ENCODE data around the gene DCTN1.

DCTN1 gene

DNA sequence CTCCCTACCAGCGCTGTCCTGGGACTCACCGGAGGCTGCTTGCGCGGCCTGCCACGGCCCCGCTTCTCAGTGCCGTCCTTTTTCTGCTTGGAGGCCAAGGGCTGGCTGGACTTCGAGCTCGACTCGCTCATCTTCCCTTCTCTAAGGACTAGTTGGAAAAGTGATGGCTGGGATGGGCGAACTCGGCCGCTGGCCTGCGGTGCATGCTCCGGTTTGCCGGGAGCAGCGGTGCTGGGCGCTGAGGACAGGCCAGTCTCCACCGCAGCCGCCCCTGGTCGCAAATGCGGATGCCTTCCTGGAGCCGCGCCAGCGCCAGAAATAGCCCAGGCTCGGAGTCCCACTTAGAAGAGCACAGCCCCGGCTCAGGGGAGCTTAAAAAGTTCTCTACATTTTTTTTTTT is 38.2 kb upstream of the DCTN1 start:
- intact Hi-C loops (cut with micrococcal nuclease) = no loop called here
- Mint-ChIP-seq H3K4me1 (ENCODE audit: low read depth) (peaks cover 68% of the 10 kb centered on the region), H3K36me3 (ENCODE audit: low read depth) (peaks cover 11% of the 10 kb centered on the region), H3K9me3 (no peaks in the 10 kb centered on the region), H3K4me3 (no peak overlapping the region), H3K27ac (peak overlapping the region; percentile 48), H3K27me3 (peaks cover 29% of the 10 kb centered on the region)

DNA sequence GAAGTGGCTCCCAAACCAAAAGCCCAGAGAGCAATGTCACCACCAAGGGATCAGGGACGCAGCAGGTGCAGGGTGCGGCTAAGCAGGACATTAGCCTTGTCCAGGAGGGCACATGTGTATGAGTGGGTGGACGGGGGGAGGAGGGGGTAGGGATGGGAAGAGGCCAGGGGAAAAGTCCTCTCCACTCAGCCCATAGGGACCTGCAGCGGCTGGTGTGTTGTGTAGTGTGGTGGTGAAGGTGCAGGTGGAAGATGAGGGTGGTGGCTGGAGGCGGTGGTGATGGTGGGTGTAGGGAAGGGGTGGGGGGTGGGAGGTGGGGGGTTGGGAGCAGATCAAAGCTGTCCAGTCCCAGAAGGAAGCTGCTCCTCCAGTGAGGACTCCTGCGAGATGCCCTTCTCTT is 37.7 kb upstream of the DCTN1 start:
- Mint-ChIP-seq H3K27ac (peak overlapping the region; percentile 48), H3K27me3 (peaks cover 28% of the 10 kb centered on the region), H3K4me1 (ENCODE audit: low read depth) (peaks cover 71% of the 10 kb centered on the region), H3K36me3 (ENCODE audit: low read depth) (peaks cover 11% of the 10 kb centered on the region), H3K4me3 (no peak overlapping the region), H3K9me3 (no peaks in the 10 kb centered on the region)
- intact Hi-C loops (cut with micrococcal nuclease) = no loop called here

DNA sequence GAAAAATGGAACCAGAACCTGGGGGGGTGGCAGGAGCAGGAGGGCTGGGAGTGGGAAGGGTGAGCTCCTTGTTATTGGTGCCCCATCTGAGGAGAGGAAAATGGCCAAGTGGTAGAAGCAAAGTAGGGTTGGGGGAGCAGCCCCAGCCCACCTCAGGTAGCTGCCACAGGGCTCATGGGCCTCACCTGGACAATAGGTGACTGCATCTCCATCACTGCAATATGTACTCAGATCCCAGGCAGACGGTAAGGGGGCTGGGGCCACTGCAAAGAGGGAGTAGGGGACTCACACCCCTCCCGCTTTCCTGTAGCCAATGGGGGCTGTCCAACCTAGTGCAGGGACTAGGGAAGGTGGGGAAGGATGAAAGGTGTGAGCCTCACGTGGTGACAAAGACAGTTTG is 37.1 kb upstream of the DCTN1 start:
- H3K4me1 Mint-ChIP-seq (ENCODE audit: low read depth) = peaks cover 70% of the 10 kb centered on the region
- peak overlapping the region; percentile 48 for H3K27ac Mint-ChIP-seq
- H3K27me3 Mint-ChIP-seq = peaks cover 24% of the 10 kb centered on the region
- intact Hi-C loops (cut with micrococcal nuclease) = no loop called here
- H3K36me3 Mint-ChIP-seq (ENCODE audit: low read depth) = peaks cover 11% of the 10 kb centered on the region
- no peaks in the 10 kb centered on the region for H3K9me3 Mint-ChIP-seq
- H3K4me3 Mint-ChIP-seq = no peak overlapping the region

DNA sequence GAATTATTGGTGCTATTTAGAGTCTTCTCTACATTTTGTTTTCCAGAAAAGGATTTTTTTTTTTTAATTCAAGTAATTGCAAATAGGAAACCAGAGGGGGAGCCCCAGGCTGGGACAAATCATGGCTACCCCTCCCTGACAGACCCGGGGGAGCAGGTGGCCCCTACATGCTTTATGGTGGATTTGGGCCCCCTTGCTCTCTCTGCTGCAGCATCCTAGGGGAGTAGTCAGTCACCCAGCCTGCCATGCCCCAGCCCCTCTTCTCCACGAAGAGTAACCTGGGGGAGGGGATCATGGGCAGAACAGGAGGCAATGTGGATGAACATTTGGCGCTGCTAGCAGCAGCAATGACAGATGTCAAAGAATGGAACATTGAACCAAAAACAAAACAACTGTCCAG is 36.7 kb upstream of the DCTN1 start:
- Mint-ChIP-seq H3K36me3 (ENCODE audit: low read depth) (peaks cover 7% of the 10 kb centered on the region), H3K9me3 (no peaks in the 10 kb centered on the region), H3K4me3 (no peak overlapping the region), H3K27me3 (peaks cover 22% of the 10 kb centered on the region), H3K27ac (no peak overlapping the region), H3K4me1 (ENCODE audit: low read depth) (peaks cover 66% of the 10 kb centered on the region)
- intact Hi-C loops (cut with micrococcal nuclease) = no loop called here

DNA sequence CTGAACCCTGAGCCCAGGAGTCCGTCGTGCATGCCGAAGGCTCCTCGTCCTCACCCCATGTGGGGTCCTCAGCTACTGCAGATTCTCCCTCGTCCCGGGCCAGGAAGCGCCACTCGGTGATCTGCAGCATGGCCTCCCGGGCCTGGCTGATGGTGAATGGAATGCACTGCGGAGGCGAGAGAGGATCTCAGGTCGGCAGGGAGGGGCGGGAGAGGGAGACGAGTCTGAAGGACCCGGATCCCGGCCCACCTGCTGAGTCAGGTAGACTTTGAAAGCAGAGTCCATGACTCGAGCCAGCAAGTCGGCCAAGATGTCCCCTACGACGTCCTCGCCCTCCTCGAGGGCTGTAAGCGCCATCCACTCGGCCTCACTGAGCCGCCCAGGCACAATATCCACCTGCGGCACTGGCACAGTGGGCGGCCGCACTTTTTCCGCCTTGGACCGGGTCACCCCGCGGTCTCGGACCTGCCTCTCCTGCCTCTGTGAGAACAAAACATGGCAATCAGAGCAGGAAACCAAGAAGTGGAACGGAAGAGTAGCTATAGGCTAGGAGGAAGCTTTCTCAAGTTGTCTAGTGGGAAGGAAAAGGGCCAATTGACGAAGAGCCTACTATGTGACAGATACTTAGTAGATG is 35.8 kb upstream of the DCTN1 start:
- H3K27ac Mint-ChIP-seq = peak overlapping the region; percentile 36
- H3K4me1 Mint-ChIP-seq (ENCODE audit: low read depth) = peaks cover 60% of the 10 kb centered on the region
- peaks cover 23% of the 10 kb centered on the region for H3K27me3 Mint-ChIP-seq
- no peaks in the 10 kb centered on the region for H3K36me3 Mint-ChIP-seq (ENCODE audit: low read depth)
- intact Hi-C loops (cut with micrococcal nuclease) = no loop called here
- H3K9me3 Mint-ChIP-seq = no peaks in the 10 kb centered on the region
- peak overlapping the region; percentile 70 for H3K4me3 Mint-ChIP-seq

DNA sequence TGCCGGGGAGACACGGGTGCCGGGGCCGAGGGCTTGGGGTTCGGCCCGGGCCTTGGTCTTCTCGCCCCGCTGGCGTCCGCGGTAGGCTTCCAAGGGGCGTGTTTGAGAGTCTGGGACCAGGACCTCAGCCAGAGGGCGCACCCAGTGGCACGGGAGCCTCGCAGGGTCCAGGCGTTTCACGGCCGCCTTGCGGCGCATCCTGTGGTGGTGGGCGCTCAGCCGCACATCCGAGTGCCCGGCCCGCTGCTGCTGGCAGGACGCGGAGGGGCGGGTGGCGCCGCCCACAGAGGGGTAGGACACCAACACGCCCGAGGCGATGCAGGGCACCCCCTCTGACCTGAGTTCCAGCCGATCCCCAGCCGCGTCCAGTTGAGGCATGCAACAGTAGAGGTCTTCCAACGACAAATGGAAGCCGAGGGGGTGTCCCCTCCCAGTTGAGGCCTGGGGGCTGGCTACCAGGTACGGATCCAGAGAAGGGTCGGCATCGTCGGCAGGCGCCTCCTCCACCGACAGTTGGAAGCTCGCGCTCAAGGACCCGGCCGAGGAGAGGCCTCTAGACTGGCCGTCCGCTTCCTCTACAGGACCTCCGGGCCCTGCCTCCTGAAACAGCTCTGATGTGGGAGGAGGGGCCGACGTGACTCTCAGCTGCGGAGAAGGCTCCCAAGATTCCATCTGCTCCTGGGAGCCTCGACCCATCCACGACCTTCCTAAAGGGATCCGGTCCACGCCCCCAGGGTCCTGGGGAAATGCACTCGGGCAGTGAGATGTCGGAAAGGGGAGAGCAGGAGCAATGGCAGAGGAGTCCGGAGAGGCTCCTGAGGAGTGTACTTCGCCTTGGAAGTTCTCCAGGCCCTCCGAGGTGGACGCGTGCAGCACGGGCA is 35.0 kb upstream of the DCTN1 start:
- Mint-ChIP-seq H3K36me3 (ENCODE audit: low read depth) (no peaks in the 10 kb centered on the region), H3K9me3 (no peaks in the 10 kb centered on the region), H3K4me3 (peak overlapping the region; percentile 70), H3K27ac (peak overlapping the region; percentile 71), H3K4me1 (ENCODE audit: low read depth) (peaks cover 53% of the 10 kb centered on the region), H3K27me3 (peaks cover 25% of the 10 kb centered on the region)
- intact Hi-C loops (cut with micrococcal nuclease) = no loop called here

DNA sequence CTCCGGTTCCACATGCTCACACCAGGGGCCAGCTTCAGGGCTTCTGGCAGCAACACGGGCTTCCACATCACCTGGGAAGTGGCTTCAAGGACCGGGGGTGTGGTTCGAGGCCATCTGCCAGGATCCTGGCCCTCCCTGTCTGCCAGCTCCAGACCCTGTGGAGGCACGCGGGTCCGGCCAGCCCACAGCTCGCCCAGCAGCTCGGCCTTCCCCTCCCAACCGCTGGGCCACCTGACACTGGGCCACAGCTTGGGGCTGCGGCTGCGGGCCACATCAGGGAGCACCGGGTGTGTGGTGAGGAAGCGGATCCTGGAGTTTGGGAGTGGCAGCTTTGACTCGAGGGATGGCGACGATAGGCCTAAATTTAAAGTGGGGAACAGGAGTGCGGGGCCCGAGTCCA is 34.3 kb upstream of the DCTN1 start:
- no peaks in the 10 kb centered on the region for H3K9me3 Mint-ChIP-seq
- H3K4me1 Mint-ChIP-seq (ENCODE audit: low read depth) = peaks cover 48% of the 10 kb centered on the region
- peak overlapping the region; percentile 70 for H3K4me3 Mint-ChIP-seq
- H3K27me3 Mint-ChIP-seq = peaks cover 25% of the 10 kb centered on the region
- H3K27ac Mint-ChIP-seq = peak overlapping the region; percentile 71
- no peaks in the 10 kb centered on the region for H3K36me3 Mint-ChIP-seq (ENCODE audit: low read depth)
- intact Hi-C loops (cut with micrococcal nuclease) = no loop called here

DNA sequence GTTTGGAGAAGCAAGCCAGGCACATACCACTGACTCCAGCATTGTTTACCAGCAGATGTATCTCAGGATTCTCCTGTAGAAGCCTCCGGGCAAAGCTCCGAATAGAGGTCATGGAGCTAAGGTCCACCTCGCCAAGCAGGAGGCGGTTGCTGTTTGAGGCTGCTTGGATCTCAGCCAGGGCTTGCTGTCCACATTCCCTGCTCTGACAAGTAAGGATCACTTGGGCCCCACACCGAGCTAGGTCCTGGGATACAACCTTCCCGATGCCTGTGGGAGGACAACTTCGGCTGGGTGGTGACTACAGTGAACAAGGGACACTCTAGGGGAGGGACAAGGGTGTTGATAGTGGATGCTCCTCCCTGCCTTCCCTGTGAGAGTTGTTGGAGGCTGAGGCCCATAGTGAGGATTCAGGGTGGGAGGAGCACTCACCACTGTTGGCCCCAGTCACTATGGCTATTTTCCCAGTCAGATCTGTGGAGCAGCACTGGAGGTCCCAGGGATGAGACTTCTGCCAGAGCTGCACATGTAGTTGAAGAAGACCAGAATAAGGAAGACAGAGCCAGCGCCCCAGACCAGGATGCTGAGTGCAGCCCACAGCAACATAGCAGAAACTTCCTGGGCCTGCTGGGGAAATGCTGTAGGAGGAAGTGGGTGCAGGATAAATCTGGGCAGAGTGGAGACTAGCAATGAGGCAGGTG is 33.0 kb upstream of the DCTN1 start:
- Mint-ChIP-seq H3K4me3 (no peak overlapping the region), H3K9me3 (no peaks in the 10 kb centered on the region), H3K4me1 (ENCODE audit: low read depth) (peaks cover 41% of the 10 kb centered on the region), H3K36me3 (ENCODE audit: low read depth) (no peaks in the 10 kb centered on the region), H3K27ac (peak overlapping the region; percentile 71), H3K27me3 (peaks cover 30% of the 10 kb centered on the region)
- intact Hi-C loops (cut with micrococcal nuclease) = no loop called here

DNA sequence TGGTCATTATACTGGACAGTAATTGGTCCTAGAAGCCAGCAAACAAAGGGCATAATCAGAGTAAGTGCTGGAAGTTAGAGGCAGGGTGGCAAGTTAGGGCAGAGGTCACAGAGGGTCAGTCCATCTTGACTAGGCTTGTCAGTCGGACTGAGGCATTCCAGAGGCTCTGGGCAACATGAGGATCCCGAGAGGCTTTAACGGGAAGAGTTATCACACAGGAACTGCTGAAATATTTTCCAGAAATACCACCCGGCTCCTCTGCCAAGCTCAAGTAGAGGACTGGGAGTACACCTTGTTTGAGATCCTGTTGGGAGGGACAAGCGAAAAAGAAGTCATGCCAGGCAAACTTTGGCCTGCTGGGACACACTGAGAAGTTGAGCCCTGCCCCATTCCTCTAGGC is 27.6 kb upstream of the DCTN1 start:
- H3K9me3 Mint-ChIP-seq = no peaks in the 10 kb centered on the region
- H3K27ac Mint-ChIP-seq = no peak overlapping the region
- no peak overlapping the region for H3K4me3 Mint-ChIP-seq
- peaks cover 4% of the 10 kb centered on the region for H3K4me1 Mint-ChIP-seq (ENCODE audit: low read depth)
- intact Hi-C loops (cut with micrococcal nuclease) = no loop called here
- peaks cover 17% of the 10 kb centered on the region for H3K27me3 Mint-ChIP-seq
- H3K36me3 Mint-ChIP-seq (ENCODE audit: low read depth) = no peaks in the 10 kb centered on the region

DNA sequence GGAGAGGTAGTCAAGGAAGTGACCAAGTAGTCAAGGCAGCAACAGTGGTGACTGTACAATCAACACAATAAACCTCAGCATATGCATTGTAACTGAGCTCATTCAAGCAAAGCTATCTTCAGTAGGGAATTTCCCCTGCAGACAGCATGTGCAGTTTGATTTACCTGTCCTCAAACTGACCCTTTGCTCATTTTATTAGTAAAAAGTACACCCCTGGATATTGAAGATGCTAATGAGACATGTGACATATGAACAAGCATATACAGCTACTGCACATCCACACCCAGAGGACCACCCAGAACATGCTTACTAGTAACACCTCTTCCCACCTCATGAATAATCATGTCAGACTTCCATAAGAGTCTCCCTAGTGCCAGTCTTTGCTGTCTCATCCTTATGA is 25.9 kb upstream of the DCTN1 start:
- intact Hi-C loops (cut with micrococcal nuclease) = no loop called here
- H3K27me3 Mint-ChIP-seq = peaks cover 17% of the 10 kb centered on the region
- no peak overlapping the region for H3K4me3 Mint-ChIP-seq
- H3K27ac Mint-ChIP-seq = no peak overlapping the region
- H3K4me1 Mint-ChIP-seq (ENCODE audit: low read depth) = no peaks in the 10 kb centered on the region
- no peaks in the 10 kb centered on the region for H3K9me3 Mint-ChIP-seq
- H3K36me3 Mint-ChIP-seq (ENCODE audit: low read depth) = no peaks in the 10 kb centered on the region

DNA sequence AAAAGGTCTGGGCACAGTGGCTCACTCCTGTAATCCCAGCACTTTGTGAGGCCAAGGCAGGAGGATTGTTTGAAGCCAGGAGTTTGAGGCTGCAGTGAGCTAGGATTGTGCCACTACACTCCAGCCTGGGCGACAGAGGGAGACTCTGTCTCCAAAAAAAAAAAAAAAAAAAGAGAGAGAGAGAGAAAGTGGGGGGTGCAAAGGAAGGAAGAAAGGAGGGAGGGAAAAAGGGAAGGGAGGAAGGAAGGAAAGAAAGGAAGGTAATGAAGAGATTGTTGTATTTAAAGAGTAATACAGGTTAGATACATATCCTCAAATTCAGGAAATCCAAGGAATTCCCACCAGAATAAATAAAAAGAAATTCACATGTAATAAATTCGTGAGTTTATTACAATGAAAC is 21.8 kb upstream of the DCTN1 start:
- intact Hi-C loops (cut with micrococcal nuclease) = no loop called here

DNA sequence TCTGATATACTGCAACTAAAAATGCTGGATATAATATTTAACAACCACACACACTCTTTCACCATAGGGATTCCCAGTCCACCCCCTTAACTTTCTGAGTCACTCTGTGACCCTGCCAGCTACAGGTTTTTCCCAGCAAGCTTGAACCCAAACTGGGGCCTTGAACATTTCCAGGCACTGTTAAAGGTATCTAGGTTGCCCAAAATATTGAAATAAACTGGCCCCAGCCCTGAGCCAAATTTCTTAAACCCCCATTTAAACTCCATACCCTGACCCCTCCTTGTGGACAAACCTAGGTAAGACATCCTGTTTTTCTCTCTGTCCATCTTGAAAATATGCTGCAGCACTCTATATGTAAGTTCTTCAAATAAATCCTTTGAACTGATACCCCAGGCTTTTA is 19.7 kb upstream of the DCTN1 start:
- Mint-ChIP-seq H3K36me3 (ENCODE audit: low read depth) (no peaks in the 10 kb centered on the region), H3K27me3 (no peaks in the 10 kb centered on the region), H3K4me1 (ENCODE audit: low read depth) (no peaks in the 10 kb centered on the region), H3K4me3 (no peak overlapping the region), H3K9me3 (no peaks in the 10 kb centered on the region), H3K27ac (no peak overlapping the region)
- intact Hi-C loops (cut with micrococcal nuclease) = no loop called here

More for the DNA sequence above, 21.8 kb upstream of the DCTN1 start:
- no peak overlapping the region for H3K27ac Mint-ChIP-seq
- H3K4me1 Mint-ChIP-seq (ENCODE audit: low read depth) = no peaks in the 10 kb centered on the region
- H3K4me3 Mint-ChIP-seq = no peak overlapping the region
- no peaks in the 10 kb centered on the region for H3K9me3 Mint-ChIP-seq
- peaks cover 3% of the 10 kb centered on the region for H3K27me3 Mint-ChIP-seq
- no peaks in the 10 kb centered on the region for H3K36me3 Mint-ChIP-seq (ENCODE audit: low read depth)

DNA sequence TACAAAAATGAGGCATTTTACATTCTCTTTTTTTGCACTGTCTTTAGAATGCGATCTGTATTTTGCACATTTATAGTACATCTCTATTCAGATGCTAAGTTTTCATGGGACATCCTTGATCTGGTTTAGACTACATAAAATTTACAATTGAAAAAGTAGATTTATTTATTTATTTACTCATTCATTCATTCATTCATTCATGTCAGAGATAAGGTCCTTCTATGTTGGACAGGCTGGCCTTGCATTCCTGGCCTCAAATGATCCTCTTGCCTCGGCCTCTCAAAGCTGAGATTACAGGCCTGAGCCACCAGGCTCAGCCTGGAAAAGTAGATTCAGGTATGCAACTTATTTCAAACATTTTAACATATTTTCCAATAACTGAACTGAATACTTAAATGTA is 16.0 kb upstream of the DCTN1 start:
- Mint-ChIP-seq H3K27ac (no peak overlapping the region), H3K4me3 (no peak overlapping the region), H3K36me3 (ENCODE audit: low read depth) (peaks cover 6% of the 10 kb centered on the region), H3K4me1 (ENCODE audit: low read depth) (no peaks in the 10 kb centered on the region), H3K27me3 (no peaks in the 10 kb centered on the region), H3K9me3 (no peaks in the 10 kb centered on the region)
- intact Hi-C loops (cut with micrococcal nuclease) = no loop called here

DNA sequence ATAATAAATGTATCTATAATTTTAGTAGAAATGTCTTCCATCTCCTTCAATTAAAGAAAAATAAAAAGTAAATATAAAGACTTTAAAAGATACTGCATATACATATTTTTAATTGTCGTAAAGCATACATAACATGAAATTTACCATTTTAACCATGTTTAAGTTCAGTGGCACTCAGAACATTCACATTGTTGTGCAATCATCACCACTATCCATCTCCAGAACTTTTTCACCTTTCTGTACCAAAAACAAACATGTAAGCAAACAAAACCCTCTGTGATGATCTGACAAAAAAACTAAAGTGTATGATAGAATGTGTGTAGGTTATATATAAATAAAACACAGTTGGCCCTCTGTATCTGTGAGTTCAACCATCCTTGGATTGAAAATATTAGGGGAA is 13.4 kb upstream of the DCTN1 start:
- Mint-ChIP-seq H3K4me1 (ENCODE audit: low read depth) (no peaks in the 10 kb centered on the region), H3K4me3 (no peak overlapping the region), H3K9me3 (no peaks in the 10 kb centered on the region), H3K27ac (no peak overlapping the region), H3K36me3 (ENCODE audit: low read depth) (peaks cover 6% of the 10 kb centered on the region), H3K27me3 (no peaks in the 10 kb centered on the region)
- intact Hi-C loops (cut with micrococcal nuclease) = no loop called here
